GM18861 (cell line): ENCODE measurements around the gene DNAJC2.
"Not testable (repeated sequence)": the region's sequence is repeated elsewhere in the genome, so short reads cannot be mapped to it uniquely, and the experiment has no call there.

Experiments used
- ATAC-seq: cut with Tn5 transposase; IDR thresholded peaks from one replicate; pipeline ENCODE4 v1.9.1; 2021; ENCODE audit not compliant: unreplicated experiment

Gene DNAJC2

GRCh38 chr7:103278195-103278594, 66.4 kb downstream of the DNAJC2 start:
- not testable (repeated sequence) for ATAC-seq

DNA sequence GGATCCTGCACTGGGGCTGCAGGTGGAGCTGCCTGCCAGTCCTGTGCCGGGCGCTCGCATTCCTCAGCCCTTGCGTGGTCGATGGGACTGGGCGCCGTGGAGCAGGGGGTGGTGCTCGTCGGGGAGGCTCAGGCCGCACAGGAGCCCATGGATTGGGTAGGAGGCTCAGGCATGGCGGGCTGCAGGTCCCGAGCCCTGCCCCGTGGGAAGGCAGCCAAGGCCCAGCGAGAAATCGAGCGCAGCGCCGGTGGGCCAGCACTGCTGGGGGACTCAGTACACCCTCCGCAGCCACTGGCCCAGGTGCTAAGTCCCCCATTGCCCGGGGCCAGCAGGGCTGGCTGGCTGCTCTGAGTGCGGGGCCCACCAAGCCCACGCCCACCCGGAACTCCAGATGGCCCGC, 69.7 kb downstream of the DNAJC2 start:
- not testable (repeated sequence) for ATAC-seq

DNA sequence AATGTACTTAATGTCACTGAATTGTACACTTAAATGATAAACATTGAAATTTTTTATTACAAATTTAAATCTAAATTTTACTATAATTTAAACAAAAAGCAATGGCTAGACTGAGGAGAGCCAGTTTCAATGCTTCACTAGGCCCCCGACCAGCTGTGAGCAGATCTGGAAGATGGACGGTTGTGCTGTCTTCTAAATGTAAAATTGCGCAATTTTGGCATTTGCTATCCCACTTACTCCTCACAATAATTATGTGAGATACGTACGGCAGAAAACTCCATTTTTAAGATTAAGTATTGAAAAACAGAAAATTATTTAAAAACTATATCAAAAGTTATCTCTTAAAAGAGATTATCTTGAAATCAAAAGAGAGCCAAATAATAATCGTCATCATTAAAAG, 71.2 kb downstream of the DNAJC2 start:
- ATAC-seq, result not testable (repeated sequence)

DNA sequence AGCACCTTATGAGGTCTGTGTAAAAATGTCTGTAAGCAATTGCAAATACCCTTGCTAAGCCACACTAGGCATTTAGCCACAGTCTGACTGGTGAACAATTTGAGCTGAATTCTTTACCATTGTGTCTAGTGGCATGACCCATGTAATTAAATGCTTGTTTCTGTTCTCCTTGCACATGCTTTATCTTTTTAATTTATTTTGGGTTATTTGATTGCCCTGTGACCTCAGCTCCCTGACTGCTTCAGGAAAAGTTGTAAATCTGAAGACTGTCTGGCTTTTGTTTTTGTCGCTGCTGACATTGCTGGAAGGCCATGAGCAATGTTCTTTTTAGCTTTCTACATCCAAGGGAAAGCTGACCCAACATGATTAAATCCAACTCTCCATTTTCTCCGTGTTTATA, 78.3 kb downstream of the DNAJC2 start:
- not testable (repeated sequence) for ATAC-seq

GRCh38 chr7:103264054-103264453, 80.5 kb downstream of the DNAJC2 start:
- ATAC-seq, result not testable (repeated sequence)
